Neural cell (in vitro differentiated cells): Measurements from ENCODE around the gene UCMA. TPM values are rescaled to one million over a fixed set of nuclear protein-coding genes. Genes with fewer than 3 reads are reported as not detected.

ENCODE experiments used
- H2AFZ ChIP-seq: fragments of 200-600, 300-800 bp; sonication (generic), shearing (Covaris generic); 2 replicates; pipeline ENCODE4 v1.6.0; 2014; ENCODE audit warnings: low read depth, mild to moderate bottlenecking, antibody characterized with exemption, low read length, moderate library complexity
- H3F3A ChIP-seq: fragments of 200-600 bp; shearing (Covaris generic); 2 replicates; pipeline ENCODE4 v1.6.1; 2016; ENCODE audit warnings: mild to moderate bottlenecking, moderate library complexity, mixed read lengths, antibody characterized with exemption, low read length; ENCODE audit not compliant: insufficient read depth, poor library complexity, severe bottlenecking
- H3K27ac ChIP-seq: fragments of 200-600, 300-800 bp; sonication (generic), shearing (Covaris generic); 2 replicates; pipeline ENCODE4 v1.5.1; 2014; ENCODE audit warnings: mild to moderate bottlenecking, low read length, moderate library complexity
- H3K27me3 ChIP-seq: fragments of 300-800, 200-600 bp; sonication (generic), shearing (Covaris generic); 2 replicates; pipeline ENCODE4 v1.6.0; 2014; ENCODE audit warnings: mild to moderate bottlenecking, low read depth, low read length, moderate library complexity; ENCODE audit not compliant: insufficient read depth
- H3K36me3 ChIP-seq: fragments of 300-800, 200-600 bp; sonication (generic), shearing (Covaris generic); 2 replicates; pipeline ENCODE4 v1.5.1; 2014; ENCODE audit warnings: mild to moderate bottlenecking, antibody characterized with exemption, low read length, moderate library complexity; ENCODE audit not compliant: insufficient read depth
- H3K4me2 ChIP-seq: fragments of 300-800, 200-600 bp; sonication (generic), shearing (Covaris generic); 2 replicates; pipeline ENCODE4 v1.6.0; 2014; ENCODE audit warnings: mild to moderate bottlenecking, low read length
- H3K4me3 ChIP-seq: fragments of 300-800, 200-600 bp; sonication (generic), shearing (Covaris generic); 2 replicates; pipeline ENCODE4 v1.5.1; 2014; ENCODE audit warnings: mild to moderate bottlenecking, low read length, moderate library complexity
- H3K79me2 ChIP-seq: fragments of 200-600 bp; shearing (Covaris generic); replicated peaks from 2 replicates; pipeline ENCODE4 v1.6.0; 2014; ENCODE audit warnings: mild to moderate bottlenecking, low read length, moderate library complexity; ENCODE audit not compliant: insufficient read depth
- H3K9ac ChIP-seq: fragments of 300-800, 200-600 bp; sonication (generic), shearing (Covaris generic); 2 replicates; pipeline ENCODE4 v1.6.1; 2016; ENCODE audit warnings: mild to moderate bottlenecking, low read length, mixed read lengths
- H3K9me2 ChIP-seq: fragments of 200-600 bp; shearing (Covaris generic); 2 replicates; pipeline ENCODE4 v1.6.1; 2016; ENCODE audit warnings: mild to moderate bottlenecking, low read length, mixed read lengths; ENCODE audit not compliant: insufficient read depth
- H3K9me3 ChIP-seq: fragments of 200-600, 300-800 bp; sonication (generic), shearing (Covaris generic); 2 replicates; pipeline ENCODE4 v1.6.1; 2016; ENCODE audit warnings: mild to moderate bottlenecking, mixed run types, low read length, moderate library complexity, mixed read lengths
- H4K20me1 ChIP-seq: fragments of 200-600 bp; shearing (Covaris generic); 2 replicates; pipeline ENCODE4 v1.6.1; 2016; ENCODE audit warnings: mild to moderate bottlenecking, mixed run types; ENCODE audit not compliant: insufficient read depth
- EP300 ChIP-seq: fragments of 450-650 bp; conservative IDR thresholded peaks from 2 replicates; pipeline ENCODE4 v1.6.1; 2014; ENCODE audit warnings: antibody characterized with exemption, mild to moderate bottlenecking, moderate library complexity; ENCODE audit not compliant: poor library complexity, severe bottlenecking
- EZH2 ChIP-seq: fragments of 200-600, 300-800 bp; shearing (Covaris generic), sonication (generic); IDR thresholded peaks from 2 replicates; pipeline ENCODE4 v1.6.1; 2014; ENCODE audit warnings: antibody characterized with exemption, low read length, borderline replicate concordance, mild to moderate bottlenecking; ENCODE audit not compliant: insufficient read depth, poor library complexity, severe bottlenecking
- MXI1 ChIP-seq: fragments of 450-650 bp; conservative IDR thresholded peaks from 2 replicates; pipeline ENCODE4 v1.6.1; 2014; ENCODE audit warnings: antibody characterized with exemption, mild to moderate bottlenecking; ENCODE audit not compliant: poor library complexity, severe bottlenecking
- POLR2AphosphoS5 ChIP-seq: IDR thresholded peaks from 2 replicates; pipeline ENCODE4 v1.6.1; 2012
- RAD21 ChIP-seq: fragments of 450-650 bp; conservative IDR thresholded peaks from 2 replicates; pipeline ENCODE4 v1.6.1; 2014; ENCODE audit warnings: antibody characterized with exemption, mild to moderate bottlenecking, moderate library complexity
- SMC3 ChIP-seq: fragments of 450-650 bp; conservative IDR thresholded peaks from 2 replicates; pipeline ENCODE4 v1.6.1; 2014; ENCODE audit warnings: antibody characterized with exemption, mild to moderate bottlenecking, moderate library complexity; ENCODE audit not compliant: poor library complexity
- TAF1 ChIP-seq: IDR thresholded peaks from 2 replicates; pipeline ENCODE4 v1.6.1; 2012; ENCODE audit warnings: low read depth
- polyA plus RNA-seq: library from polyadenylated mRNA; depleted of rRNA; stranded (reverse); fragments of >200 nt; gene quantifications from 2 replicates; pipeline ENCODE4 v1.2.3, GENCODE V29; 2014
- TF ChIP-seq, protein P1 (sequence below): fragments of 450-650 bp; IDR thresholded peaks from 2 replicates; pipeline ENCODE4 v1.5.1; 2014; ENCODE audit warnings: antibody characterized with exemption, mild to moderate bottlenecking, moderate library complexity; ENCODE audit not compliant: poor library complexity, severe bottlenecking
- TF ChIP-seq, protein P2 (sequence below): IDR thresholded peaks from 2 replicates; pipeline ENCODE4 v1.6.1; 2012; ENCODE audit warnings: borderline replicate concordance

UCMA gene
- polyA plus RNA-seq, 1 donor from 2014 or later, result not detected

DNA sequence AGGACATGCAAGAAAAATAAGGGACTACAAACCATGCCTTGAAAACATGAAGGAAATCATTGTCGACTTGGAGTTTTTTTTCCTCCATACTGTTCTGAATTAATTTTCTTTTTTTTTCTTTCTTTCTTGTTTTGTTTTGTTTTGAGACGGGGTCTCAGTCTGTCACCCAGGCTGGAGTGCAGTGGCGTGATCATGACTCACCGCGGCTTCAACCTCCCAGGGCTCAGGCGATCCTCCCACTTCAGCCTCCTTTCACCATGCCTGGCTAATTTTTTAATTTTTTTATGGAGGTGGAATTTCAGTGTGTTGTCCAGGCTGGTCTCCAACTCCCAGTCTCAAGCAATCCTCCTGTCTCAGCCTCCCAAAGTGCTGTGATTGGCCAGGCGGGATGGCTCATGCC lies 11.6 kb downstream of the UCMA start:
- Histone ChIP-seq H3K27me3 (no peaks in the 10 kb centered on the region), H3K79me2 (no peaks in the 10 kb centered on the region), H2AFZ (no peak overlapping the region), H3K27ac (no peak overlapping the region), H3K9me2 (no peaks in the 10 kb centered on the region), H3K9me3 (no peaks in the 10 kb centered on the region), H3F3A (no peaks in the 10 kb centered on the region), H3K36me3 (no peaks in the 10 kb centered on the region), H3K4me3 (no peak overlapping the region), H4K20me1 (no peaks in the 10 kb centered on the region), H3K4me2 (no peak overlapping the region), H3K9ac (no peak overlapping the region)
- TF ChIP-seq, protein P1, sequence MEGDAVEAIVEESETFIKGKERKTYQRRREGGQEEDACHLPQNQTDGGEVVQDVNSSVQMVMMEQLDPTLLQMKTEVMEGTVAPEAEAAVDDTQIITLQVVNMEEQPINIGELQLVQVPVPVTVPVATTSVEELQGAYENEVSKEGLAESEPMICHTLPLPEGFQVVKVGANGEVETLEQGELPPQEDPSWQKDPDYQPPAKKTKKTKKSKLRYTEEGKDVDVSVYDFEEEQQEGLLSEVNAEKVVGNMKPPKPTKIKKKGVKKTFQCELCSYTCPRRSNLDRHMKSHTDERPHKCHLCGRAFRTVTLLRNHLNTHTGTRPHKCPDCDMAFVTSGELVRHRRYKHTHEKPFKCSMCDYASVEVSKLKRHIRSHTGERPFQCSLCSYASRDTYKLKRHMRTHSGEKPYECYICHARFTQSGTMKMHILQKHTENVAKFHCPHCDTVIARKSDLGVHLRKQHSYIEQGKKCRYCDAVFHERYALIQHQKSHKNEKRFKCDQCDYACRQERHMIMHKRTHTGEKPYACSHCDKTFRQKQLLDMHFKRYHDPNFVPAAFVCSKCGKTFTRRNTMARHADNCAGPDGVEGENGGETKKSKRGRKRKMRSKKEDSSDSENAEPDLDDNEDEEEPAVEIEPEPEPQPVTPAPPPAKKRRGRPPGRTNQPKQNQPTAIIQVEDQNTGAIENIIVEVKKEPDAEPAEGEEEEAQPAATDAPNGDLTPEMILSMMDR, result no peak
- TF ChIP-seq EZH2 (no peak), TAF1 (no peak), EP300 (no peak), RAD21 (no peak), POLR2AphosphoS5 (no peak), SMC3 (no peak), MXI1 (no peak)
- TF ChIP-seq, protein P2, sequence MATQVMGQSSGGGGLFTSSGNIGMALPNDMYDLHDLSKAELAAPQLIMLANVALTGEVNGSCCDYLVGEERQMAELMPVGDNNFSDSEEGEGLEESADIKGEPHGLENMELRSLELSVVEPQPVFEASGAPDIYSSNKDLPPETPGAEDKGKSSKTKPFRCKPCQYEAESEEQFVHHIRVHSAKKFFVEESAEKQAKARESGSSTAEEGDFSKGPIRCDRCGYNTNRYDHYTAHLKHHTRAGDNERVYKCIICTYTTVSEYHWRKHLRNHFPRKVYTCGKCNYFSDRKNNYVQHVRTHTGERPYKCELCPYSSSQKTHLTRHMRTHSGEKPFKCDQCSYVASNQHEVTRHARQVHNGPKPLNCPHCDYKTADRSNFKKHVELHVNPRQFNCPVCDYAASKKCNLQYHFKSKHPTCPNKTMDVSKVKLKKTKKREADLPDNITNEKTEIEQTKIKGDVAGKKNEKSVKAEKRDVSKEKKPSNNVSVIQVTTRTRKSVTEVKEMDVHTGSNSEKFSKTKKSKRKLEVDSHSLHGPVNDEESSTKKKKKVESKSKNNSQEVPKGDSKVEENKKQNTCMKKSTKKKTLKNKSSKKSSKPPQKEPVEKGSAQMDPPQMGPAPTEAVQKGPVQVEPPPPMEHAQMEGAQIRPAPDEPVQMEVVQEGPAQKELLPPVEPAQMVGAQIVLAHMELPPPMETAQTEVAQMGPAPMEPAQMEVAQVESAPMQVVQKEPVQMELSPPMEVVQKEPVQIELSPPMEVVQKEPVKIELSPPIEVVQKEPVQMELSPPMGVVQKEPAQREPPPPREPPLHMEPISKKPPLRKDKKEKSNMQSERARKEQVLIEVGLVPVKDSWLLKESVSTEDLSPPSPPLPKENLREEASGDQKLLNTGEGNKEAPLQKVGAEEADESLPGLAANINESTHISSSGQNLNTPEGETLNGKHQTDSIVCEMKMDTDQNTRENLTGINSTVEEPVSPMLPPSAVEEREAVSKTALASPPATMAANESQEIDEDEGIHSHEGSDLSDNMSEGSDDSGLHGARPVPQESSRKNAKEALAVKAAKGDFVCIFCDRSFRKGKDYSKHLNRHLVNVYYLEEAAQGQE, result no peak

DNA sequence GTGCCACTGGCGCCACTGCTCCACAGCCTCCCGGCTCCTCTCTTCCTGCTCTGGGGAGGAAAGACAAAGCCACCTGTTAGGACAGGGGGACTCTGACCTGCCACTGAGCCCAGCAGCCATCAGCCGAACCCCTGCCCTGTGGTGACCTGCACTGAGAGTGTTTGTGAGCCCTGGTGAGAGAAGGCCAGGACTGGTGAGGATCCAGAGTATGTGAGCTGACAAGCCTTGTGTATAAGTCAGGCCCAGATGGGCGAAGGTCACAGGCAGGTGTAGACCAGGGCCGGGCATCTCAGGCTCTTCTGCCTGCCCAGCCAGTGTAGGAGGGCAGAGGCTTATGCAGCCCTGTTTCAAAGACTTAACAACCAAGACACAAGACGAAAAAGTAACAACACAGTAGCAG lies 12.0 kb downstream of the UCMA start:
- H3K27me3 ChIP-seq, result no peaks in the 10 kb centered on the region
- H3K4me2 ChIP-seq, result no peak overlapping the region
- TF ChIP-seq, protein P1, result no peak
- TF ChIP-seq TAF1, result no peak
- TF ChIP-seq, protein P2, result no peak
- TF ChIP-seq POLR2AphosphoS5, result no peak
- no peak for TF ChIP-seq MXI1
- no peak for TF ChIP-seq RAD21
- TF ChIP-seq EP300, result no peak
- TF ChIP-seq EZH2, result no peak
- no peak for TF ChIP-seq SMC3
- no peaks in the 10 kb centered on the region for H3K79me2 ChIP-seq
- no peaks in the 10 kb centered on the region for H3K36me3 ChIP-seq
- no peaks in the 10 kb centered on the region for H3F3A ChIP-seq
- no peaks in the 10 kb centered on the region for H3K9me3 ChIP-seq
- H2AFZ ChIP-seq, result no peak overlapping the region
- H3K4me3 ChIP-seq, result no peak overlapping the region
- no peaks in the 10 kb centered on the region for H4K20me1 ChIP-seq
- no peaks in the 10 kb centered on the region for H3K9me2 ChIP-seq
- H3K27ac ChIP-seq, result no peak overlapping the region
- H3K9ac ChIP-seq, result no peak overlapping the region
